IMR-90 (cell line): ENCODE results near the gene DOCK1. TPM values are rescaled to one million over a fixed set of nuclear protein-coding genes. Genes with fewer than 3 reads are reported as not detected.

Source experiments
- ATAC-seq: fragments of 200-7000 bp; cut with Tn5 transposase; 2 replicates; pipeline ENCODE4 v1.9.1; 2020; ENCODE audit warnings: low read depth, mild to moderate bottlenecking, moderate library complexity
- BruUV-seq: library from RNA; stranded (reverse); fragments of 400-500 nt; replicated peaks from 2 replicates; lab custom pipeline; 2021; lab: Mats Ljungman, UMichigan
- CTCF ChIA-PET: fragments of 300-600 bp; formaldehyde crosslinking; extraction: SDS; loops from one replicate; lab custom pipeline; 2021; ENCODE audit warnings: antibody characterized with exemption; lab: Yijun Ruan, JAX
- POLR2A ChIA-PET: fragments of 300-600 bp; sonication (Branson Sonifier 250); formaldehyde crosslinking; loops from one replicate; lab custom pipeline; 2022; ENCODE audit warnings: antibody characterized with exemption; ENCODE audit not compliant: unreplicated experiment; lab: Charles Lee
- DNase-seq: peaks from one replicate; pipeline ENCODE4 v3.0.0; 2013
- H2AFZ ChIP-seq: replicated peaks from 2 replicates; pipeline ENCODE3; 2013; ENCODE audit warnings: low read length, mild to moderate bottlenecking; ENCODE audit not compliant: poor library complexity
- H2AK5ac ChIP-seq: 2 replicates; pipeline ENCODE4 v1.6.1; 2013; ENCODE audit warnings: low read depth, low read length, inconsistent platforms
- H2AK9ac ChIP-seq: replicated peaks from 2 replicates; pipeline ENCODE3; 2013; ENCODE audit warnings: mild to moderate bottlenecking, low read depth, low read length, moderate library complexity; ENCODE audit not compliant: poor library complexity
- H2BK120ac ChIP-seq: 2 replicates; pipeline ENCODE4 v1.6.1; 2013; ENCODE audit warnings: low read depth, low read length, inconsistent platforms
- H2BK15ac ChIP-seq: 3 replicates; pipeline ENCODE4 v1.6.1; 2013; ENCODE audit warnings: low read depth, low read length, inconsistent platforms
- H2BK20ac ChIP-seq: 2 replicates; pipeline ENCODE4 v1.6.1; 2013; ENCODE audit warnings: low read depth, mild to moderate bottlenecking, inconsistent platforms, low read length, moderate library complexity
- H2BK5ac ChIP-seq: 2 replicates; pipeline ENCODE4 v1.6.1; 2013; ENCODE audit warnings: mild to moderate bottlenecking, low read depth, low read length, inconsistent platforms; ENCODE audit not compliant: poor library complexity, severe bottlenecking
- H3K14ac ChIP-seq: replicated peaks from 2 replicates; pipeline ENCODE4 v1.6.1; 2013; ENCODE audit warnings: low read depth, low read length, inconsistent platforms
- H3K18ac ChIP-seq: 2 replicates; pipeline ENCODE4 v1.6.1; 2013; ENCODE audit warnings: low read depth, low read length, control low read depth
- H3K23ac ChIP-seq: 2 replicates; pipeline ENCODE4 v1.6.1; 2013; ENCODE audit warnings: low read depth, low read length, inconsistent platforms
- H3K27ac ChIP-seq: 2 replicates; pipeline ENCODE4 v1.5.1; 2013; ENCODE audit warnings: mild to moderate bottlenecking, control low read depth, low read length; ENCODE audit not compliant: insufficient read depth
- H3K27me3 ChIP-seq: 2 replicates; pipeline ENCODE4 v1.6.1; 2013; ENCODE audit warnings: low read length; ENCODE audit not compliant: control insufficient read depth, insufficient read depth
- H3K36me3 ChIP-seq: 2 replicates; pipeline ENCODE4 v1.6.1; 2013; ENCODE audit warnings: low read length, mixed read lengths; ENCODE audit not compliant: control insufficient read depth, insufficient read depth
- H3K4ac ChIP-seq: 2 replicates; pipeline ENCODE4 v1.6.1; 2013; ENCODE audit warnings: low read depth, low read length, inconsistent platforms
- H3K4me1 ChIP-seq: 2 replicates; pipeline ENCODE4 v1.6.1; 2013; ENCODE audit warnings: low read length, mixed read lengths; ENCODE audit not compliant: control insufficient read depth, insufficient read depth
- H3K4me2 ChIP-seq: 2 replicates; pipeline ENCODE4 v1.6.1; 2013; ENCODE audit warnings: low read depth, mild to moderate bottlenecking, control low read depth, low read length, moderate library complexity
- H3K4me3 ChIP-seq: 2 replicates; pipeline ENCODE4 v1.5.1; 2013; ENCODE audit warnings: low read depth, mild to moderate bottlenecking, control low read depth, low read length, moderate library complexity; ENCODE audit not compliant: insufficient read depth
- H3K56ac ChIP-seq: 2 replicates; pipeline ENCODE4 v1.6.1; 2013; ENCODE audit warnings: low read length, inconsistent platforms; ENCODE audit not compliant: insufficient read depth; ENCODE audit errors: extremely low read depth
- H3K79me1 ChIP-seq, 2 experiments: 2 replicates each; pipeline ENCODE4 v1.6.1; 2013; ENCODE audit warnings: low read length in 2 of 2, inconsistent platforms in 1 of 2, low read depth in 1 of 2
- H3K9ac ChIP-seq: 2 replicates; pipeline ENCODE4 v1.6.1; 2013; ENCODE audit warnings: low read depth, low read length, control low read depth
- H3K9me1 ChIP-seq: 2 replicates; pipeline ENCODE4 v1.6.1; 2013; ENCODE audit warnings: low read length, inconsistent platforms; ENCODE audit not compliant: insufficient read depth
- H3K9me3 ChIP-seq: 2 replicates; pipeline ENCODE4 v1.6.1; 2013; ENCODE audit warnings: low read length; ENCODE audit not compliant: control insufficient read depth, insufficient read depth
- H4K20me1 ChIP-seq: 2 replicates; pipeline ENCODE4 v1.6.1; 2013; ENCODE audit warnings: low read length, inconsistent platforms; ENCODE audit not compliant: insufficient read depth
- H4K5ac ChIP-seq: 2 replicates; pipeline ENCODE4 v1.6.1; 2013; ENCODE audit warnings: mild to moderate bottlenecking, low read depth, low read length, control low read depth
- H4K8ac ChIP-seq, 2 experiments: 2 replicates each; pipeline ENCODE4 v1.6.1; 2013; ENCODE audit warnings: low read depth in 2 of 2, low read length in 2 of 2, control low read depth in 1 of 2, inconsistent platforms in 1 of 2
- H4K91ac ChIP-seq: 2 replicates; pipeline ENCODE4 v1.6.1; 2013; ENCODE audit warnings: low read depth, low read length, inconsistent platforms; ENCODE audit not compliant: insufficient read depth
- BHLHE40 ChIP-seq: fragments of 150-350 bp; IDR thresholded peaks from 2 replicates; pipeline ENCODE4 v1.6.1; 2016; ENCODE audit warnings: mild to moderate bottlenecking, low read depth, low read length
- NFE2L2 ChIP-seq: fragments of 150-350 bp; IDR thresholded peaks from 2 replicates; pipeline ENCODE4 v1.6.1; 2016; ENCODE audit warnings: low read depth, mild to moderate bottlenecking, low read length
- RAD21 ChIP-seq: IDR thresholded peaks from 2 replicates; pipeline ENCODE4 v1.6.1; 2012; ENCODE audit warnings: low read length, improper control_type of control experiment
- WGBS, 2 experiments: methylation state at CpG; one replicate each; pipeline versions ENCODE4 v1.1.5 to v1.1.7; 2013; ENCODE audit warnings: missing lambda C conversion rate in 2 of 2; ENCODE audit not compliant: insufficient read length in 1 of 2; ENCODE audit errors: extremely low coverage in 2 of 2; 5-methylcytosine and 5-hydroxymethylcytosine counted together
- dilution Hi-C: fragments of 300-500 bp; cut with HindIII; formaldehyde crosslinking; loops from one replicate; pipeline ENCODE4 v1.14.3; 2018; ENCODE audit warnings: low sequenced_read_pairs; ENCODE audit not compliant: unreplicated experiment
- in situ Hi-C: fragments of 300-500 bp; cut with MboI; formaldehyde crosslinking; loops from 3 replicates; pipeline ENCODE4 v1.14.3; 2019; ENCODE audit warnings: low sequenced_read_pairs, inconsistent platforms, mixed read lengths
- intact Hi-C: fragments of 100-400 bp; cut with micrococcal nuclease; formaldehyde crosslinking; loops from 2 replicates; pipeline ENCODE4 v1.10.0; 2022
- polyA plus RNA-seq, 3 experiments: library from polyadenylated mRNA; depleted of rRNA; stranded (reverse); fragments of >200 nt; gene quantifications; 2 replicates each; pipeline ENCODE4 v1.2.3, GENCODE V29; 2012; ENCODE audit warnings: low replicate concordance in 1 of 3
- total RNA-seq: library from RNA; depleted of rRNA; stranded (reverse); fragments of >200 nt; gene quantifications from 2 replicates; pipeline ENCODE4 v1.2.3, GENCODE V29; 2012

DOCK1 gene
- total and polyA plus RNA-seq, 2 of the 4 experiments (the other 2 are of a cell fraction), result 28.2 to 71.0 TPM

GRCh38 chr10:127302343-127302742 lies 397.1 kb downstream of the DOCK1 start:
- no peak overlapping the region for H3K4me3 ChIP-seq
- H3K4me2 ChIP-seq, result no peak overlapping the region
- H4K5ac ChIP-seq, result no peak overlapping the region
- no peak overlapping the region for H2AK5ac ChIP-seq
- no peak overlapping the region for H3K18ac ChIP-seq
- DNase-seq, result no peak
- no peak overlapping the region for H2BK20ac ChIP-seq
- peaks cover under 1% of the 10 kb centered on the region; the same call in 1 of the 2 replicates for H4K20me1 ChIP-seq
- ATAC-seq, result no peak
- no peak overlapping the region for H3K14ac ChIP-seq
- H3K27ac ChIP-seq, result no peak overlapping the region
- no peak overlapping the region for H3K23ac ChIP-seq
- no CpG with 5 or more reads among the region's 3 CpGs for WGBS, 2 experiments
- H3K79me1 ChIP-seq, result peaks cover 4 to 15% of the 10 kb centered on the region in 2 experiments
- H3K36me3 ChIP-seq, result peaks cover 1% of the 10 kb centered on the region
- no peak overlapping the region for H4K8ac ChIP-seq
- H3K9me3 ChIP-seq, result no peaks in the 10 kb centered on the region
- H2AFZ ChIP-seq, result no peak overlapping the region
- peaks cover 2% of the 10 kb centered on the region; the same call in 1 of the 2 replicates for H3K4me1 ChIP-seq
- H3K9ac ChIP-seq, result no peak overlapping the region
- in situ Hi-C loops (no loop called here), dilution Hi-C loops (no loop called here), intact Hi-C loops (no loop called here)
- H4K91ac ChIP-seq, result no peak overlapping the region
- BruUV-seq, result no TSS peak
- H3K56ac ChIP-seq, result no peak overlapping the region
- POLR2A ChIA-PET, result no interaction called here
- no peak overlapping the region for H2BK15ac ChIP-seq
- no peak overlapping the region for H2AK9ac ChIP-seq
- no peak overlapping the region for H3K4ac ChIP-seq
- H2BK120ac ChIP-seq, result no peak overlapping the region
- TF ChIP-seq NFE2L2 (no peak), BHLHE40 (no peak), RAD21 (no peak)
- CTCF ChIA-PET, result no interaction called here
- no peak overlapping the region for H2BK5ac ChIP-seq
- H3K27me3 ChIP-seq, result no peaks in the 10 kb centered on the region
- peaks cover 6% of the 10 kb centered on the region; the same call in 1 of the 2 replicates for H3K9me1 ChIP-seq
